LNCAP (cell line): ENCODE data around the gene HIC1.

Source experiments
- TF ChIP-seq, protein P1 (sequence below): fragments of 450-650 bp; IDR thresholded peaks from 2 replicates; pipeline ENCODE4 v1.5.1; 2017; ENCODE audit warnings: mild to moderate bottlenecking

Gene HIC1

DNA sequence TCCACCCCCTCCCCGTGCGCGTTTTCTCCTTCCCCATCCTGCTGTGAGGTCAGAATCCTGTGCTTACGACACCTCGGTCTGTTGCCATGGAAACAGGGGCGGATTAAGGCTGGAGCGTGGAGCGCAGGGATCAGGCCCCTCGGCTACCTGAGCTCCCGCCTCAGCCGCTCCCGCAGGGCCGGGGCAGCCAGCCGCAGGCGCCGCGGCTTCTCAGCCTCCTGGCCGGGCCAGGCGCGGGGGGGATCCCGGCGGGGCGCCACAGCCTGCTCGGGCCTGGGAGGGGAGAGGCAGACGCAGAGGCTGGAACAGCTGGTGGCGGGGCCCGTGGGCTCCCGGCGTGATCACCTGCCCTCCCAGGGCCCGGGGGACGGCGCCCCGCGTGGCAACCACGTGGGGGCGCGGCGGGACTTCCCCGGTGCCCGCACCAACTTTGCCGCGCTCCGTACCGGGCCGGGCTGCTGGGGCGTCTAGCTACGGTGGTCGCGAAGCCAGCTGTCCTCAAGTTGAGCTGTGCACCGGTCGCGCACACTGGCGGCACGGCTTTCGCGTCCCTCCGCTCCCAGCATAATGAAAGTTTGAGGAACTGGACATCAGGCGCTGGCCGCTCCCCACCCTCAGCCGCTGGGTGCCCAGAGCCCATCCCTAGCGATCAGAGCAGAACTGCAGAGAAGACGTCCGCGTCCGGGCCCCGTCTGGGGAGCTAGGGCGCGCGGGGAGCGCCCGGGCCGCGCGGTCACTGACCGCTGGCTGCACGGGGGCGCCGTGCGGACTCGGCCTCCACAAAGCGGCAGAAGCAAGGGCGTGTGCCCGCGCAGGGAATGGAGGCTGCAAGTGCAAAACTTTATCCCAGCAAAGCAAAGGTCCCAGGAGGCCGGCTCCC, 31.0 kb upstream of the HIC1 start:
- TF ChIP-seq, protein P1, sequence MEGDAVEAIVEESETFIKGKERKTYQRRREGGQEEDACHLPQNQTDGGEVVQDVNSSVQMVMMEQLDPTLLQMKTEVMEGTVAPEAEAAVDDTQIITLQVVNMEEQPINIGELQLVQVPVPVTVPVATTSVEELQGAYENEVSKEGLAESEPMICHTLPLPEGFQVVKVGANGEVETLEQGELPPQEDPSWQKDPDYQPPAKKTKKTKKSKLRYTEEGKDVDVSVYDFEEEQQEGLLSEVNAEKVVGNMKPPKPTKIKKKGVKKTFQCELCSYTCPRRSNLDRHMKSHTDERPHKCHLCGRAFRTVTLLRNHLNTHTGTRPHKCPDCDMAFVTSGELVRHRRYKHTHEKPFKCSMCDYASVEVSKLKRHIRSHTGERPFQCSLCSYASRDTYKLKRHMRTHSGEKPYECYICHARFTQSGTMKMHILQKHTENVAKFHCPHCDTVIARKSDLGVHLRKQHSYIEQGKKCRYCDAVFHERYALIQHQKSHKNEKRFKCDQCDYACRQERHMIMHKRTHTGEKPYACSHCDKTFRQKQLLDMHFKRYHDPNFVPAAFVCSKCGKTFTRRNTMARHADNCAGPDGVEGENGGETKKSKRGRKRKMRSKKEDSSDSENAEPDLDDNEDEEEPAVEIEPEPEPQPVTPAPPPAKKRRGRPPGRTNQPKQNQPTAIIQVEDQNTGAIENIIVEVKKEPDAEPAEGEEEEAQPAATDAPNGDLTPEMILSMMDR: peak; percentile 32

- TF ChIP-seq, protein P1: no peak
Measured at GRCh38 chr17:2024572-2025219, 30.2 kb upstream of the HIC1 start.

DNA sequence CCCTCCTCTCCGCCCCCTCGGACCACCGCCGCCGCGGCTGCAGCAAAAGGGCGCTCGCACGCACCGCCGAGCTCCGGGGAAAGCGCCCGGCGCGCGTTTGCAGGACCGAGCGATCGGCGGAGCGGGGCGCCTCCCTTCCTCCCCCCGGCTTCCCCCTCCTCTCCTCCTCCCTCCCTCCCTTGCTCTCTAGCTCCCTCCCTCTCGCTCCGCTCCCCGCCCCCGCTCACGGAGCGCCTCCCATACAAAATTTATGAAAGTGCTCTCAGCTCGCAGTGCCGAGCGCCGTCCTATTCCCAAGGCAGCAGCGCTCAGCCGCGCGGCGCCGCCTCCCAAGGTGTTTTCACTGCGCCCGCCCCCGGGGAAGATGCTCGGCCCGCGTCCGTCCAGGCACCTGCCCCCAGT, 29.7 kb upstream of the HIC1 start, which contains the start of gene RTN4RL1:
TSS of gene RTN4RL1 (minus strand) at position 115 of the 402 bp plus-strand sequence. CDS start 469 bp downstream, outside the sequence.
- TF ChIP-seq, protein P1: no peak

GRCh38 chr17:2025622-2026309, 29.1 kb upstream of the HIC1 start:
- TF ChIP-seq, protein P1: peak; percentile 72

DNA sequence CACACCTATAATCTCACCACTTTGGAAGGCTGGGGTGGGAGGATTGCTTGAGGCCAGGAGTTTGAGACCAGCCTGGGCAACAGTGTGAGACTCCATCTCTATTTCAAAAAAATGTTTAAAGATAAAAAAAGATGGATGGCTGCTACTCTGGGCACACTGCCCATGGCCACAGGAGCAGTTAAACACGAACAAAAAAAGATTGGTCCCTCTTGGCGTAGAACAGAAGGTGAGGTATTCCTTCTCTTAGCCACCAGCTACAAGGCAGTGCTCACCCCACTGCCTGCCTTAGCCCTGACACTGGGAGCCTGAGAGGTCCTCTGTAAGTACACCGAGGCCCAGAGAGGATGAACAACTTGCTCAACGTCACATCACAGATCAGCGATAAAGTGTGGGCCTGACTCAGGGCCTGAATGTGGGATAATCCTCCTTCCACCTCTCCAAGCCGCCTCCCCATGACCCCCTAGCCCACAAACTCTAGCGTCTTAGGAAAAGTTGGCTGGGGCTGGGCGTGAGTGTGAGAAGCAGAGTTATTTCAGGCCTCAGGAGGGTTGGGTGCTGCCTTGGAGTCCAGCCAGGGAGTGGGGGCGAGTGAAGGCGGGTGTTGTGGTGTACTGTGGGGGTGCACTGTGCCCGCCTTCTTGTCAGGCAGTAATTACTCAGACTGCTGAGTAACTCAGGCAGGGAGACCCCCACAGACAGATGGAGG, 27.2 kb upstream of the HIC1 start:
- TF ChIP-seq, protein P1: no peak

GRCh38 chr17:2028234-2028614, 26.7 kb upstream of the HIC1 start:
- TF ChIP-seq, protein P1: no peak

GRCh38 chr17:2028737-2029136, 26.2 kb upstream of the HIC1 start:
- TF ChIP-seq, protein P1: no peak
